B cell (primary cell): Measurements from ENCODE around the gene MIOX. TPM values are rescaled to one million over a fixed set of nuclear protein-coding genes. Genes with fewer than 3 reads are reported as not detected.

ENCODE experiments used
- ATAC-seq: fragments of 200-7000 bp; cut with Tn5 transposase; one replicate; pipeline ENCODE4 v1.10.0; 2021; ENCODE audit warnings: low read depth, mild to moderate bottlenecking, moderate number of reproducible peaks, moderate library complexity
- CTCF ChIA-PET: fragments of 350-600 bp; sonication (Branson Sonifier 250); formaldehyde crosslinking; loops from one replicate; lab custom pipeline; 2021; ENCODE audit warnings: antibody characterized with exemption, inconsistent platforms; lab: Charles Lee
- POLR2A ChIA-PET: fragments of 350-600 bp; sonication (Branson Sonifier 250); formaldehyde crosslinking; loops from one replicate; lab custom pipeline; 2021; ENCODE audit warnings: antibody characterized with exemption; lab: Charles Lee
- DNase-seq: peaks from one replicate; pipeline ENCODE4 v3.0.0; 2013
- H2AFZ ChIP-seq: 2 replicates; pipeline ENCODE4 v1.6.1; 2012; ENCODE audit warnings: mild to moderate bottlenecking, low read depth, low read length; ENCODE audit not compliant: insufficient read depth, poor library complexity, severe bottlenecking
- H3K27ac ChIP-seq, 2 donors: 1 replicate in 1 of 2; 2 replicates in 1 of 2; pipeline ENCODE4 v1.5.1; 2012 to 2013; ENCODE audit warnings: low read length in 2 of 2, mild to moderate bottlenecking in 2 of 2, moderate library complexity in 1 of 2
- H3K27me3 ChIP-seq, 4 experiments: fragments of 200-600 bp in 1 of 4; sonication (generic) in 1 of 4; replicated peaks in 1 of 4; 1 replicate in 2 of 4; 2 replicates in 2 of 4; pipeline versions ENCODE4 v1.6.1 to v1.7.0; 2013 to 2016; ENCODE audit warnings: low read length in 3 of 4, mild to moderate bottlenecking in 2 of 4, mixed read lengths in 1 of 4, moderate library complexity in 1 of 4; ENCODE audit not compliant: insufficient read depth in 4 of 4, control insufficient read depth in 3 of 4; ENCODE audit errors: control extremely low read depth in 1 of 4
- H3K36me3 ChIP-seq, 2 experiments: replicated peaks in 1 of 2; 1 replicate in 1 of 2; 2 replicates in 1 of 2; pipeline versions ENCODE4 v1.6.1 to v1.7.1; 2013; ENCODE audit warnings: low read length in 1 of 2; ENCODE audit not compliant: insufficient read depth in 2 of 2, control insufficient read depth in 1 of 2; ENCODE audit errors: control extremely low read depth in 1 of 2, extremely low read depth in 1 of 2
- H3K4me1 ChIP-seq, 2 donors: fragments of 200-600 bp in 1 of 2; sonication (generic) in 1 of 2; 1 replicate in 1 of 2; 2 replicates in 1 of 2; pipeline versions ENCODE4 v1.5.1 to v1.6.1; 2013 to 2017; ENCODE audit warnings: low read length in 2 of 2; ENCODE audit not compliant: control insufficient read depth in 2 of 2, insufficient read depth in 2 of 2
- H3K4me2 ChIP-seq: replicated peaks from 2 replicates; pipeline ENCODE3; 2012; ENCODE audit warnings: mild to moderate bottlenecking, low read depth, low read length; ENCODE audit not compliant: poor library complexity, severe bottlenecking
- H3K4me3 ChIP-seq, 5 experiments: fragments of 200-600 bp in 1 of 5; sonication (generic) in 1 of 5; 1 replicate in 3 of 5; 2 replicates in 2 of 5; pipeline versions ENCODE4 v1.5.1 to v1.7.0; 2011 to 2016; ENCODE audit warnings: low read length in 4 of 5, mild to moderate bottlenecking in 4 of 5, low read depth in 2 of 5, control low read depth in 1 of 5, moderate library complexity in 1 of 5; ENCODE audit not compliant: insufficient read depth in 1 of 5; ENCODE audit errors: control extremely low read depth in 1 of 5, extremely low read depth in 1 of 5
- H3K79me2 ChIP-seq: fragments of 200-600 bp; sonication (generic); one replicate; pipeline ENCODE4 v1.6.0; 2016; ENCODE audit warnings: low read length; ENCODE audit not compliant: control insufficient read depth, insufficient read depth
- H3K9ac ChIP-seq: fragments of 200-600 bp; sonication (generic); 2 replicates; pipeline ENCODE4 v1.6.1; 2017; ENCODE audit warnings: mild to moderate bottlenecking, low read length, moderate library complexity
- H3K9me3 ChIP-seq, 3 donors: one replicate each; pipeline versions ENCODE4 v1.6.1 to v1.7.1; 2013; ENCODE audit warnings: low read length in 2 of 3; ENCODE audit not compliant: control insufficient read depth in 2 of 3, insufficient read depth in 1 of 3; ENCODE audit errors: control extremely low read depth in 1 of 3
- H4K20me1 ChIP-seq: 2 replicates; pipeline ENCODE4 v1.6.0; 2012; ENCODE audit warnings: mild to moderate bottlenecking, low read length; ENCODE audit not compliant: insufficient read depth, control insufficient read depth, poor library complexity, severe bottlenecking
- H3K27ac Mint-ChIP-seq: one replicate; pipeline ENCODE4 v1.8.0; 2021; ENCODE audit warnings: mixed read lengths
- H3K27me3 Mint-ChIP-seq: one replicate; pipeline ENCODE4 v1.8.0; 2021; ENCODE audit warnings: mixed read lengths
- H3K4me1 Mint-ChIP-seq: one replicate; pipeline ENCODE4 v1.8.0; 2021; ENCODE audit warnings: mixed read lengths
- H3K4me3 Mint-ChIP-seq: one replicate; pipeline ENCODE4 v1.8.0; 2021; ENCODE audit warnings: mixed read lengths
- H3K9me3 Mint-ChIP-seq: one replicate; pipeline ENCODE4 v1.8.0; 2022; ENCODE audit warnings: mixed read lengths; ENCODE audit not compliant: insufficient read depth
- EZH2 ChIP-seq: IDR thresholded peaks from 2 replicates; pipeline ENCODE4 v1.6.1; 2012; ENCODE audit warnings: borderline replicate concordance, low read depth, mild to moderate bottlenecking, moderate library complexity, low read length; ENCODE audit not compliant: insufficient read depth, poor library complexity, severe bottlenecking
- WGBS: methylation state at CpG from one replicate; pipeline ENCODE4 v1.1.5; 2013; ENCODE audit warnings: missing lambda C conversion rate; ENCODE audit not compliant: insufficient coverage; 5-methylcytosine and 5-hydroxymethylcytosine counted together
- intact Hi-C: fragments of 100-400 bp; cut with micrococcal nuclease; formaldehyde crosslinking; loops from one replicate; pipeline ENCODE4 v1.10.0; 2022
- polyA plus RNA-seq: library from polyadenylated mRNA; depleted of rRNA; stranded (reverse); fragments of >200 nt; gene quantifications from 2 replicates; pipeline ENCODE4 v1.2.3, GENCODE V29; 2012
- total RNA-seq, 2 donors: library from RNA; stranded (reverse); fragments of 120-200 nt in 1 of 2; gene quantifications; 1 replicate in 1 of 2; 2 replicates in 1 of 2; pipeline versions ENCODE4 v1.2.3 to v1.2.4, GENCODE V29; 2013 to 2022
- TF ChIP-seq, protein P1 (sequence below): fragments of 200-600 bp; IDR thresholded peaks from one replicate; pipeline ENCODE4 v1.8.0; 2022; ENCODE audit warnings: antibody characterized with exemption, mild to moderate bottlenecking

The MIOX gene
- total and polyA plus RNA-seq, 2 donors (not counting 1 experiment from before 2014, with no cell fraction given): 0.88 TPM; not detected in 1

DNA sequence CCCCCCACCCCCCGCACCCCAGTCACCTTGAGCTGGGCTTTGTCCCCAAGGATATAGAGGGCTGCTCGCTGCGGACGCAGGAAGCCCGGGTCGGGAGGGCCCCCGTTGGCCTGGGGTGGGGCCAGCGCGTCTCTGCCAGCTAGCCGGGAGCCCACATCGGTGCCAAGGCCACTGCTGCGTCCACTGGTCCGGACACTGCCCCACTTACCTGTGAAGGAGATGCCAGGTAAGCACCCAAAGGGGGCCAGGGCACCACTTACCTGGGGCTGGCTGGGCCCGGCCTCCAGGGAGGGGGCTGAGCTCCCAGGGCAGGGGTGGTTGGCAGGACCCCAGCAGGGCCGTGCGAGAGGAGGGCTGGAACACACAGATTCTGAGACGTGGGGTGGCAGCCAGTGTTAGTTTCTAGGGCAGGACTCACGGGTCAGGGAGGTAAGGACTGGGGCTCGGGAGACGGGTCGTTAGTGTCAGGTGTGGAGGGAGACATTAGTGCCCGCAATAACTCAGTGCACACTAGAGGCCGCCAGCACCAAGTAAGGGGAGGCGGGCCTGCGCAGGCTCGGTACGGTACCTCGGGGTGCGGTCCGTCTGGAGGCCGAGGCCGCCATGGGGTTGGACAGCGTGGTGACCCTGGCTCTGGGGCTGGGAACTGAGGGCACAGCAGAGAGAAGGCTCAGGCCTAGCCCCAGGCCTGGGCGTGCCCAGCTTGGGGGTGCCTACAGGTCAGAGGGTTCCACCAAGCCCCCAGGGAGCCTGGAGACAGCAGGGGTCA is 30.0 kb upstream of the MIOX start:
- peaks cover 0 to 4% (median 0%) of the 10 kb centered on the region in 3 donors for H3K9me3 ChIP-seq
- TF ChIP-seq EZH2: no peak
- TF ChIP-seq, protein P1, sequence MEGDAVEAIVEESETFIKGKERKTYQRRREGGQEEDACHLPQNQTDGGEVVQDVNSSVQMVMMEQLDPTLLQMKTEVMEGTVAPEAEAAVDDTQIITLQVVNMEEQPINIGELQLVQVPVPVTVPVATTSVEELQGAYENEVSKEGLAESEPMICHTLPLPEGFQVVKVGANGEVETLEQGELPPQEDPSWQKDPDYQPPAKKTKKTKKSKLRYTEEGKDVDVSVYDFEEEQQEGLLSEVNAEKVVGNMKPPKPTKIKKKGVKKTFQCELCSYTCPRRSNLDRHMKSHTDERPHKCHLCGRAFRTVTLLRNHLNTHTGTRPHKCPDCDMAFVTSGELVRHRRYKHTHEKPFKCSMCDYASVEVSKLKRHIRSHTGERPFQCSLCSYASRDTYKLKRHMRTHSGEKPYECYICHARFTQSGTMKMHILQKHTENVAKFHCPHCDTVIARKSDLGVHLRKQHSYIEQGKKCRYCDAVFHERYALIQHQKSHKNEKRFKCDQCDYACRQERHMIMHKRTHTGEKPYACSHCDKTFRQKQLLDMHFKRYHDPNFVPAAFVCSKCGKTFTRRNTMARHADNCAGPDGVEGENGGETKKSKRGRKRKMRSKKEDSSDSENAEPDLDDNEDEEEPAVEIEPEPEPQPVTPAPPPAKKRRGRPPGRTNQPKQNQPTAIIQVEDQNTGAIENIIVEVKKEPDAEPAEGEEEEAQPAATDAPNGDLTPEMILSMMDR: peak; percentile 35
- ATAC-seq (no peak), DNase-seq (no peak)
- Mint-ChIP-seq H3K9me3 (no peaks in the 10 kb centered on the region), H3K27ac (peak overlapping the region; percentile 59), H3K4me3 (no peak overlapping the region), H3K27me3 (no peaks in the 10 kb centered on the region), H3K4me1 (no peaks in the 10 kb centered on the region)
- H3K4me1 ChIP-seq: no peaks in the 10 kb centered on the region
- ChIA-PET POLR2A (no interaction called here), CTCF (interaction anchor here (0.5 to 5.2 kb wide), 4 partner anchors 12 to 164 kb away, joined by 3 to 40 read pairs (median 4); no protein-coding TSS in a partner anchor)
- no peak overlapping the region for H2AFZ ChIP-seq
- no peak overlapping the region for H3K9ac ChIP-seq
- H4K20me1 ChIP-seq: peaks cover 9% of the 10 kb centered on the region
- no peaks in the 10 kb centered on the region for H3K79me2 ChIP-seq
- no peak overlapping the region for H3K4me3 ChIP-seq
- no peak overlapping the region for H3K4me2 ChIP-seq
- intact Hi-C loops: loop anchor here (1.0 kb wide), 1 partner anchor 42 kb away; no protein-coding TSS in a partner anchor
- no peak overlapping the region for H3K27ac ChIP-seq
- H3K27me3 ChIP-seq: no peaks in the 10 kb centered on the region
- peaks cover 0 to 76% of the 10 kb centered on the region in 2 experiments for H3K36me3 ChIP-seq
- 94% methylated on average over 33 of the region's 34 CpGs for WGBS

DNA sequence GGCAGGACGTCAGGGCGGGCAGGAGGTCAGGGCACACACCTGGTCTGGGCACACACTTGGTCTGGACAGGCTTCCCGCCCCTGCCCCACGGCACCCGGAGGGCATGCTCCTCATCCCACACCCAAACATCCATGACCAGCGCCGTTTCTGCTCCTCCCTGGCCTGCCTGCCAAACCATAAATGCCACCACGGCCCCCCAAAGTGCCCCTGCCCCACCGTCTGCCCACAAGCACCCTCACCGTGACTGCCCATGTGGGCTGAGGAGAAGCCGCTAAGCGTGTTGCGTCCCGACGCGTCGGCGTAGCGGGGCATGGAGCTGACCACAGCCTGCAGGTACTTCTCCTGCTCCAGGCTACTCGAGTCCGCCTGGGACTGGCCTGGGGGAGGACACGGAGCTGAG is 27.6 kb upstream of the MIOX start:
- Histone ChIP-seq H3K4me2 (no peak overlapping the region), H3K79me2 (no peaks in the 10 kb centered on the region), H3K9me3 (peaks cover 0 to 4% (median 0%) of the 10 kb centered on the region in 3 donors), H3K4me3 (no peak overlapping the region), H3K9ac (no peak overlapping the region), H3K27me3 (no peaks in the 10 kb centered on the region), H2AFZ (no peak overlapping the region), H3K4me1 (no peaks in the 10 kb centered on the region), H3K27ac (no peak overlapping the region), H3K36me3 (peaks cover 0 to 86% of the 10 kb centered on the region in 2 experiments), H4K20me1 (peaks cover 14% of the 10 kb centered on the region)
- WGBS: 95% methylated on average over 22 of the region's 22 CpGs
- Mint-ChIP-seq H3K9me3 (no peaks in the 10 kb centered on the region), H3K27ac (no peak overlapping the region), H3K27me3 (no peaks in the 10 kb centered on the region), H3K4me3 (no peak overlapping the region), H3K4me1 (no peaks in the 10 kb centered on the region)
- TF ChIP-seq, protein P1: no peak
- no peak for TF ChIP-seq EZH2
- intact Hi-C loops: no loop called here
- no peak for ATAC-seq
- DNase-seq: no peak
- CTCF ChIA-PET: interaction anchor here (0.6 to 5.2 kb wide), 2 partner anchors 11 to 39 kb away, joined by 3 to 40 read pairs; no protein-coding TSS in a partner anchor
- POLR2A ChIA-PET: interaction anchor here (1.5 kb wide), 1 partner anchor 11 kb away, joined by 7 read pairs; no protein-coding TSS in a partner anchor
